Upper lobe of left lung (tissue), 6 donors: Measurements from ENCODE around the gene SYNRG. TPM values are rescaled to one million over a fixed set of nuclear protein-coding genes. Genes with fewer than 3 reads are reported as not detected.

ENCODE experiments used
- ATAC-seq, 2 donors: fragments of 200-7000 bp; cut with Tn5 transposase; one replicate each; pipeline ENCODE4 v1.9.1; 2022; ENCODE audit warnings: mild to moderate bottlenecking in 2 of 2, moderate library complexity in 2 of 2; ENCODE audit not compliant: low FRiP score in 2 of 2
- DNase-seq, 2 donors: peaks; one replicate each; pipeline ENCODE4 v3.0.0-alpha.2; 2019 to 2020
- H3K27ac ChIP-seq, 4 donors: fragments of 200-600 bp; sonication (generic); one replicate each; pipeline ENCODE4 v1.5.1; 2016 to 2019
- H3K27me3 ChIP-seq, 4 donors: fragments of 200-600 bp; sonication (generic); one replicate each; pipeline ENCODE4 v1.5.1; 2017 to 2019
- H3K36me3 ChIP-seq, 4 donors: fragments of 200-600 bp; sonication (generic); one replicate each; pipeline ENCODE4 v1.5.1; 2016 to 2019
- H3K4me1 ChIP-seq, 4 donors: fragments of 200-600 bp; sonication (generic); one replicate each; pipeline ENCODE4 v1.5.1; 2018 to 2019
- H3K4me3 ChIP-seq, 4 donors: fragments of 200-600 bp; sonication (generic); one replicate each; pipeline ENCODE4 v1.5.1; 2017 to 2019; ENCODE audit warnings: mild to moderate bottlenecking in 2 of 4, moderate library complexity in 1 of 4
- H3K9me3 ChIP-seq, 4 donors: fragments of 200-600 bp; sonication (generic); one replicate each; pipeline ENCODE4 v1.5.1; 2018 to 2019
- EP300 ChIP-seq, 4 donors: sonication (generic); formaldehyde crosslinking; IDR thresholded peaks; one replicate each; pipeline ENCODE4 v1.5.1; 2017; ENCODE audit warnings: antibody characterized with exemption in 4 of 4, control low read depth in 2 of 4
- POLR2A ChIP-seq, 4 donors: fragments of 450-650 bp; IDR thresholded peaks; one replicate each; pipeline ENCODE4 v1.5.1; 2016 to 2017; ENCODE audit warnings: antibody characterized with exemption in 4 of 4, mild to moderate bottlenecking in 2 of 4
- POLR2AphosphoS5 ChIP-seq, 2 donors: sonication (generic); formaldehyde crosslinking; IDR thresholded peaks; one replicate each; pipeline ENCODE4 v1.5.1; 2017; ENCODE audit warnings: antibody characterized with exemption in 2 of 2
- WGBS, 2 donors: methylation state at CpG; one replicate each; pipeline ENCODE4 v1.1.5; 2017 to 2018; 5-methylcytosine and 5-hydroxymethylcytosine counted together
- total RNA-seq, 6 donors: library from RNA; depleted of rRNA in 4 of 6; stranded (reverse); fragments of >200 nt in 4 of 6; gene quantifications; one replicate each; pipeline versions ENCODE4 v1.1.0 to v1.2.1, GENCODE V29; 2016 to 2021
- TF ChIP-seq, protein P1 (sequence below), 6 experiments: fragments of 450-650 bp in 4 of 6; fragments of 200-600 bp in 2 of 6; sonication (generic) in 2 of 6; IDR thresholded peaks; one replicate each; pipeline ENCODE4 v1.5.1; 2016 to 2019; ENCODE audit warnings: antibody characterized with exemption in 6 of 6
- donor health status: DM: no; HTN: no; CAD: no; lungs with moderate emphysema.
- donor health status: DM: no; HTN: yes; CAD: no; lungs with severe emphysema.

The SYNRG gene
- total RNA-seq, 6 donors from 2014 or later: 25.2 to 58.7 (median 43.8) TPM

DNA sequence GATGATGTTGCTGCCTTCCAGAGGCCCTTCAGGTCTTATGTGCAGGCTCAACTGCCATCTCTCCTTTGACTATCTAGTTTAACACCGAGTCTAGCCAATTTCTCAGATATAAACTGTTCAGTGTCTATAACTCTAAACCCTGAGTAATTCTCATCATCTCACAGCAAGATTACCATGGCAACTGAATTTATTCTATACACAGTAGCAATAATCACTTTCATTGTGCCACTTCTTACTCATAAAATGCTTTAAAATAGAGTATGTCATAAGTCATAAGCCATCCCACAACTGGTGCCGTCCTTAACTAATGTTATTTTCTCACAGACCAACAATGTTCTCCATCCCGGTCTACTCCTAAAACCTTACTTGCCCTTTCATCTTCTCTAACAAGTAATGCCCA lies 45.0 kb downstream of the SYNRG start:
- Histone ChIP-seq H3K27me3 (no peaks in the 10 kb centered on the region), H3K9me3 (no peaks in the 10 kb centered on the region), H3K4me1 (no peaks in the 10 kb centered on the region), H3K4me3 (no peak overlapping the region), H3K36me3 (peaks cover 15 to 71% (median 54%) of the 10 kb centered on the region in 4 donors), H3K27ac (no peak overlapping the region)
- WGBS, 2 donors: 93 to 96% methylated on average over 3 of the region's 3 CpGs
- no peak for ATAC-seq
- TF ChIP-seq POLR2A (IDR thresholded peaks at IDR 0.05) (no peak), POLR2AphosphoS5 (IDR thresholded peaks at IDR 0.05) (no peak), EP300 (IDR thresholded peaks at IDR 0.05) (no peak)
- TF ChIP-seq, protein P1, sequence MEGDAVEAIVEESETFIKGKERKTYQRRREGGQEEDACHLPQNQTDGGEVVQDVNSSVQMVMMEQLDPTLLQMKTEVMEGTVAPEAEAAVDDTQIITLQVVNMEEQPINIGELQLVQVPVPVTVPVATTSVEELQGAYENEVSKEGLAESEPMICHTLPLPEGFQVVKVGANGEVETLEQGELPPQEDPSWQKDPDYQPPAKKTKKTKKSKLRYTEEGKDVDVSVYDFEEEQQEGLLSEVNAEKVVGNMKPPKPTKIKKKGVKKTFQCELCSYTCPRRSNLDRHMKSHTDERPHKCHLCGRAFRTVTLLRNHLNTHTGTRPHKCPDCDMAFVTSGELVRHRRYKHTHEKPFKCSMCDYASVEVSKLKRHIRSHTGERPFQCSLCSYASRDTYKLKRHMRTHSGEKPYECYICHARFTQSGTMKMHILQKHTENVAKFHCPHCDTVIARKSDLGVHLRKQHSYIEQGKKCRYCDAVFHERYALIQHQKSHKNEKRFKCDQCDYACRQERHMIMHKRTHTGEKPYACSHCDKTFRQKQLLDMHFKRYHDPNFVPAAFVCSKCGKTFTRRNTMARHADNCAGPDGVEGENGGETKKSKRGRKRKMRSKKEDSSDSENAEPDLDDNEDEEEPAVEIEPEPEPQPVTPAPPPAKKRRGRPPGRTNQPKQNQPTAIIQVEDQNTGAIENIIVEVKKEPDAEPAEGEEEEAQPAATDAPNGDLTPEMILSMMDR (IDR thresholded peaks at IDR 0.05): no peak
- no peak for DNase-seq

DNA sequence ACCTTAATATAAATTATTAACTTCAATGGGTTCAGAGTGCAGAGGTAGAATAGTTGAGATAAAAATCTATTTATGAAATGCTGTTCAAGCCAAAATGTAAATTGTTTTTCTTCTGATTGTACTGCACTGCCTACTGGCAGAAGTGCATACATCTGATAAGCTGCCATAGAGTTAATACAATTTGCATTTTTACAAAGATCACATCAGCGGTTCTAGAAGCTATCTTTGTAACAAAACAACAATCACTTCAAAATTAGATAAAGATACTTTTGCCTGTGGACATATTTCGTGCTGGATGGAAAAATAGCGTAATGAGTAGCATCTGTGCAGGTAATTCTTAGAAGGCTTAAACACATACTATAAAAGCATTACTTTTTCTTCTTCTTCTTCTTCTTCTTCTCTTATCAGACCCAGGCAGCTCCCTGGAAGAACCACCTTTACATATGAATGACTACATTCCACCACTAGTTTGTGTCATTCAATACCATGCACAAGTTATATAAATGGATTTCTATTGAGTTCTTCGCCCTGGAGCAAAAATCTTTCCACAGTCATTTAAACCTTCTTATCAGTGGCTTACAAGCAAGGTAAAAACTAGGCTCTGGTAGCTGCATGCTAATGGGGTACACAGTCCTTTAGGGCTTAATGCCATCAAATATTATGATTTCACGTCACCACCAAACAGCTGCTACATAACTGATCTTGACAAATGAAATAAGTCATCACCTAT lies 47.0 kb downstream of the SYNRG start:
- ATAC-seq: no peak
- WGBS, 2 donors: 79 to 81% methylated on average over 5 of the region's 5 CpGs

DNA sequence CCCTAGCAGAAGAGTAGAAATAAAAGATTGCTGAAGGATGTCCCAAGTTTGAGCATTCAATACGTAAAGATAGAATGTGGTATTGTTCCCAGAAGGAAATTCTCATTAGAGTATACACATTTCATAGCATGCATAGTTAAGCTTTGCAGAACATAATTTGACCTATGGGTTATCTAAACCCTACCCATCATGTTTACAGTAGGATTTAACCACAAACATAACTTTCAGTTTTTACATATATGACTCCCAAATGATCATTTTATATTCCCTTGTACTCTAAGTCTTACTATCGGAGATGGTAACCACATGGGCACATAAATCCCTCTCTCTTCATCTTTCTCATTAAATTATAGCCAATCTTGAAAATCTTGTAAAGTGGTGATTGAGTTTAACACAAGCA lies 50.9 kb downstream of the SYNRG start:
- WGBS, 2 donors: 93 to 95% methylated on average over 2 of the region's 2 CpGs

More for the DNA sequence above, 47.0 kb downstream of the SYNRG start:
- Histone ChIP-seq H3K27ac (no peak overlapping the region), H3K27me3 (no peaks in the 10 kb centered on the region), H3K4me3 (no peak overlapping the region), H3K9me3 (no peaks in the 10 kb centered on the region), H3K4me1 (no peaks in the 10 kb centered on the region), H3K36me3 (peaks cover 5 to 71% (median 45%) of the 10 kb centered on the region in 4 donors)
- TF ChIP-seq EP300 (IDR thresholded peaks at IDR 0.05) (no peak), POLR2A (IDR thresholded peaks at IDR 0.05) (no peak), POLR2AphosphoS5 (IDR thresholded peaks at IDR 0.05) (no peak)
- TF ChIP-seq, protein P1 (IDR thresholded peaks at IDR 0.05): no peak
- DNase-seq: no peak

DNA sequence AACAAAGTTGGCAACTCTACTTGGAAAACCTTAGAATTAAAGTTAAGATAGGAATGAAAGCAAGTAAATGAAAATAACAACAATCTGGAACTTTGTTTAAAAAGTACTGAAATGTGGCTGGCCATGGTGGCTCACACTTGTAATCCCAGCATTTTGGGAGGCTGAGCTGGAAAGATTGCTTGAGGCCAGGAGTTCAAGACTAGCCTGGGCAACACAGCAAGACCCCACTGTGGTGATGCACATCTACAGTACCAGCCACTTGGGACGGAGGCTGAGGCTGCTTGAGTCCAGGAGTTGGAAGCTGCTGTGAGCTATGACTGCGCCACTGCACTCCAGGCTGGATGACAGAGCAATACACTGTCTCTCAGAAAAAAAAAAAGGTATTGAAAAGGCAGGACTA lies 51.7 kb downstream of the SYNRG start:
- no peak for ATAC-seq
- WGBS, 2 donors: 94 to 96% methylated on average over 2 of the region's 2 CpGs

More for the DNA sequence above, 50.9 kb downstream of the SYNRG start:
- Histone ChIP-seq H3K9me3 (no peaks in the 10 kb centered on the region), H3K27me3 (no peaks in the 10 kb centered on the region), H3K4me1 (no peaks in the 10 kb centered on the region), H3K36me3 (peaks cover 2 to 69% (median 28%) of the 10 kb centered on the region in 4 donors), H3K4me3 (no peak overlapping the region), H3K27ac (no peak overlapping the region)
- TF ChIP-seq, protein P1 (IDR thresholded peaks at IDR 0.05): no peak
- TF ChIP-seq POLR2A (IDR thresholded peaks at IDR 0.05) (no peak), POLR2AphosphoS5 (IDR thresholded peaks at IDR 0.05) (no peak), EP300 (IDR thresholded peaks at IDR 0.05) (no peak)
- ATAC-seq (no peak), DNase-seq (no peak)

More for the DNA sequence above, 51.7 kb downstream of the SYNRG start:
- TF ChIP-seq EP300 (IDR thresholded peaks at IDR 0.05) (no peak), POLR2A (IDR thresholded peaks at IDR 0.05) (no peak), POLR2AphosphoS5 (IDR thresholded peaks at IDR 0.05) (no peak)
- TF ChIP-seq, protein P1 (IDR thresholded peaks at IDR 0.05): no peak
- Histone ChIP-seq H3K4me3 (no peak overlapping the region), H3K27me3 (no peaks in the 10 kb centered on the region), H3K4me1 (no peaks in the 10 kb centered on the region), H3K9me3 (no peaks in the 10 kb centered on the region), H3K27ac (no peak overlapping the region), H3K36me3 (peaks cover 2 to 77% (median 36%) of the 10 kb centered on the region in 4 donors)
- DNase-seq: no peak
